IPS-18c (cell line): Measurements from ENCODE around the gene HS3ST4.
"Not testable (repeated sequence)": the region's sequence is repeated elsewhere in the genome, so short reads cannot be mapped to it uniquely, and the experiment has no call there.

Experiments
- H3K4me3 ChIP-seq: 2 replicates; pipeline ENCODE4 v1.7.0; 2013; ENCODE audit warnings: low read depth, mild to moderate bottlenecking, low read length, moderate library complexity; ENCODE audit not compliant: insufficient read depth
- H3K9me3 ChIP-seq: one replicate; pipeline ENCODE4 v1.6.1; 2013; ENCODE audit warnings: mild to moderate bottlenecking, low read length, moderate library complexity; ENCODE audit not compliant: control insufficient read depth, insufficient read depth

Gene HS3ST4

GRCh38 chr16:25721439-25721838 is 29.7 kb downstream of the HS3ST4 start:
- no peak overlapping the region for H3K4me3 ChIP-seq

DNA sequence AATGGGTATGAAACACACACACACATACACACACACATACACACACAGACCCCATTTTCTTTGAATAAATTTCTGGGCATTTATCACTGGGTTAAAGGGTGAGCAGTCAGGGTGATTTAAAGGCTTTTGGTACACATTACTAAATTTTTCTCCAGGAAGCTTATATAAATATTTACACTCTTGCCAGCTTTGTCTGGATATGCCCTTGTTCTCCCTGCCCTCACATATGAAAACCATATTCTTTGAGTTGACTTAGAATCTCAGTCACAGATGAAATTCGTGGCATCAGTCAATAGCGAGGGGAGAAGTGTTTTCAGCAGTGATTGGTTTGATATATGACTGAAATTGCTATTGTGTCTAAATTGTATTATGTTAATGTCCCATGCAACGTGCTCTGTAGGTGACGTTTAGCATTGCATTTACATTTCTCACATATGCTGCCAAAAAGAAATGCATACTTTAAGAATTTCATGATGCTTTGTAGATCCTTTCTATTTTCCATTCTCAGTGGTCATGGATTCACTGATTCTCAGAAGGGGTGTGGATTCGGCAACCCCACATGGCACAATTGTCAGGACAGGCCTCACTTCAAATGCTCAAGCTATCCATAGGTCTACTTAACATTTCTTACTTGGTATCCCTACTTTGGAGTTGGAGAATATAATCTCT is 34.8 kb downstream of the HS3ST4 start:
- Histone ChIP-seq H3K4me3 (no peak overlapping the region), H3K9me3 (no peaks in the 10 kb centered on the region)

More at GRCh38 chr16:25721439-25721838, 29.7 kb downstream of the HS3ST4 start:
- H3K9me3 ChIP-seq: no peaks in the 10 kb centered on the region

- no peak overlapping the region for H3K4me3 ChIP-seq
Measured at GRCh38 chr16:25729188-25729915, 37.6 kb downstream of the HS3ST4 start.

DNA sequence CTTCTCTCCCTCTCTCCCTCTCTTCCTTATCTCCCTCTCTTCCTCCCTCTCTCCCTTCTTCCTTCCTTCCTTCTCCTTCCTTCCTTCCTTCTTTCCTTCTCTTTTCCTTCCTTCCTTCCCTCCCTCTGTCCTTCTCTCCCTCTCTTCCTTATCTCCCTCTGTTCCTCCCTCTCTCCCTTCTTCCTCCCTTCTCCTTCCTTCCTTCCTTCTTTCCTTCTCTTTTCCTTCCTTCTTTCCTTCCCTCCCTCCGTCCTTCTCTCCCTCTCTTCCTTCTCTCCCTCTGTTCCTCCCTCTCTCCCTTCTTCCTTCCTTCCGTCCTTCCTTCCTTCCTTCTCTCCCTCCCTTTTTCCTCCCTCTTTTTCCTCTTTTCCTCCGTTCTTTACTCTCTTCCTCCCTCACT is 38.6 kb downstream of the HS3ST4 start:
- Histone ChIP-seq H3K9me3 (no peaks in the 10 kb centered on the region), H3K4me3 (no peak overlapping the region)

More at GRCh38 chr16:25729188-25729915, 37.6 kb downstream of the HS3ST4 start:
- H3K9me3 ChIP-seq: no peaks in the 10 kb centered on the region

DNA sequence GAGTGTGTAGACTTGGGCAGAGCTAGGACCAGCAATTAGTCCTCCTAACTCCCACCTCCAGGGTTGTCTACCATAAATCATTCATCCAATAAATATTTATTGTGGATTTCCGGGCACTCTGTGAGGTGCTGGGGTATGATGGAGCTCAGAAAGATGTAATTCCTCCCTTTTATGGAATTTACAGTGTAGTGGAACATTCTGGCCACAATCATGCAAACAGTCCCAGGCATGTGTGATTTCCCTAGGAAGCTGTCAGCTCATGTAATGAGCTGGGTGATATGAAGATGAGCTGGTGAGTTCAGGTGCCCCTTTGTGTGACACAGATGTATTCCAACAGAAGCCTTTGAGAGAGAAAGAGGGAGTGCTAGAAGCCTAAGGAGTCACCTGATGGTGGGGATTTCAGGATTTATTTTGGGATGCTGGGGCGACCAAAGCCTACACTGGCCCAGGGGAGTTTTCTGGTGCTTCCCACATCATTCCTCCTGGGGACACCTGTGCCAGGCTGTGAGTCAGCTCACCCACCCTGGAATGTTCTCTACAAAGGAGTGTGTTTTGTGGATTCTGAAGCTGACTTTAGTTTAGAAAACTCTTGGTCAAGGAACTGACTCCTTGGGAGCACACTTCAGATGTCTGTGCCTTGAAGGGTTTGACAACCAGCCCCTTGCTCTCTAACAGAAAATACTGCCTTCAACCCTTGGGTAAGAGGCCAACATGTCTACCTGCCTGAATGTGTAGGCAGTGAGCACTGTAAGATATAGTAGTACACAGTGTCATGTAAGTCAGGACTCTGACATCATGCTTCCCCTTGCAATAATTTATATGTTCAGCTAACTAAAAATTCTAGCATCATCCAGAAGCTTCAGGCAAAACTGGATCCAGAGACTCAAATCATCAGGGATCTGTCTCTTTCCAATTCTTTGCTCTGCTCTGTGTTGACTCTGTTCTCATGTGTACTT is 42.9 kb downstream of the HS3ST4 start:
- H3K9me3 ChIP-seq: no peaks in the 10 kb centered on the region
- H3K4me3 ChIP-seq: no peak overlapping the region

- Histone ChIP-seq H3K4me3 (no peak overlapping the region), H3K9me3 (no peaks in the 10 kb centered on the region)
Measured at GRCh38 chr16:25735645-25736044, 43.9 kb downstream of the HS3ST4 start.

DNA sequence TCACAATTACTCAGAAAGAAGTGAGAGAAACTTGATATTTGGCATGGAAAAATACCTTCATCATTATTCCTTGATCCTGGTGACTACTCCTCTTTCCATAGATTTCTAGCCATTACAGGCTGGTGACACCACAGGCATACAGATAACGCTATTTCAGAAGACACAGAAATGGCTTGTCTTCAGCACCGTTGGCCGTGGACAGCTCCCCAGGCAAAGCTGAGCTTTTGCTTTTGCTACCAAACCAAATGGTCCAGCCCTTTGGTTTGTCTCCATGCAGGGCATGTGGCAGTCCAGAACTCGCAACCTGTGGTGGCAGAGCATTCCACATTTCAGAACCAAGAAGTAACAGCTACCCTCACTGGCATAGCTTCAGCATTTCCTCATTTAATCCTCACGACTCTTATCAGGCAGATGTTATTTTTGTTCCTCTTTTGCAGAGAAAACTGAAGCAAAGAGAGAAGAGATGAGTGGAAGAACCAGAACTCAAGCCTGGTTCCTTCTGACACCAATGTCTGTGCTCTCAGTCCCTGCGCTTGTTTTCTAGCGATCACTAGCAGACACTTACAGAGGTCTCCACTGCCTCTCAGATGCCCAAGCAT is 55.5 kb downstream of the HS3ST4 start:
- Histone ChIP-seq H3K9me3 (no peaks in the 10 kb centered on the region), H3K4me3 (no peak overlapping the region)

- Histone ChIP-seq H3K9me3 (no peaks in the 10 kb centered on the region), H3K4me3 (no peak overlapping the region)
Measured at GRCh38 chr16:25748092-25748654, 56.4 kb downstream of the HS3ST4 start.

DNA sequence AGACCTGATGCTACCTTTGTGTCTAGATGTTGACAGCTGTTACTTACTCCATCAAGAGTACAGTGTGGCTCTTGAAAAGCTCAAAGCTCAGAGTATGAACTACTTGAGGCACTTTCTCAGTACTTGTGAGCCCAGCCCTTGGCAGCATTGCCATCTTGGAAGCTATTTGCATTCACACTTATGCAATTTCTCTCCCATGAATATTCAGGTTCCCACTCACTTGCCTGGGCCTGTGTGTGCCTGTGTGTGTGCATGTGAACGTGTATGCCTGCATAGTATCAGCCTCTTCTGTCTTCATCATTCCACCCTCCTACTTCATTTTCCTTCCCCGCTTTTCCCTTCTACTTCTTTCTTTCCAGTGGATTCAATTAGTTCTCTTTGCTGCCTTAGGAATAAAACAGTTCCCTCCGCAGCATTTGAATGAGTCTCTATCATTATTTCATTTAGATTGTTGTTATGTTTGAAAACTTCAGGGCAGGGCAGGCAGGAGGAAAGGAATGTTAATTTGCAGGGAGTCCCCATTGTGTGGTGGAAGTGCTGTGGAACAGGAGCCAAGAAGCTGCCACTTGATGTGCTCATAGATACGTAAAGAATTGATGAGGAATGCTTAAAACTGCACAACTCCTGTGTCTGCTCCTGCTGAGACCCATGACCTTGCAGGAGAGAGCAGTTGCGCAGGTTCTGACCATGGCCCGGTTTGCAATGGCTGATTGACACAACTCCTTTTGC is 58.9 kb downstream of the HS3ST4 start:
- H3K4me3 ChIP-seq: no peak overlapping the region
- no peaks in the 10 kb centered on the region for H3K9me3 ChIP-seq

GRCh38 chr16:25751230-25751835 is 59.6 kb downstream of the HS3ST4 start:
- Histone ChIP-seq H3K4me3 (no peak overlapping the region), H3K9me3 (no peaks in the 10 kb centered on the region)

GRCh38 chr16:25764466-25764865 is 72.7 kb downstream of the HS3ST4 start:
- Histone ChIP-seq H3K9me3 (peaks cover 2% of the 10 kb centered on the region), H3K4me3 (no peak overlapping the region)

DNA sequence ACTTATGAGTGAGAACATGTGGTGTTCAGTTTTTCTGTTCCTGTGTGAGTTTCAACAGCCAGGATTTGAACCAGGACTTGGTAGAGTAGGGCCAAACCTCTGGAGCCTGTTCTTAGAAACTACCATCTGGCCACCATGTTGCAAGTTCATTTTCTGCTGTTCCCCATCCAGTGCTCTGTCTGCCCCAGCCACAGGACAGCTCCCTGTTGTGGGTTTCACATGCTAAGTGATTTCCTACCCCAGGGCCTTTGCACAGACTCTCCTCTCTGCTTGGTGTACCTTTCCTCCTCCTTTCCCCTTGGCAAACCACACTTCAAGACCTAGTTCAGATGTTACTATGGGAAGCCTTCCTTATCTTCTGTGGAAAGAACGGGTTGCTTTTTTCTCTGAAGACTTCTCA is 79.5 kb downstream of the HS3ST4 start:
- Histone ChIP-seq H3K9me3 (no peaks in the 10 kb centered on the region), H3K4me3 (no peak overlapping the region)

GRCh38 chr16:25771812-25772568 is 80.2 kb downstream of the HS3ST4 start:
- Histone ChIP-seq H3K9me3 (no peaks in the 10 kb centered on the region), H3K4me3 (no peak overlapping the region)

DNA sequence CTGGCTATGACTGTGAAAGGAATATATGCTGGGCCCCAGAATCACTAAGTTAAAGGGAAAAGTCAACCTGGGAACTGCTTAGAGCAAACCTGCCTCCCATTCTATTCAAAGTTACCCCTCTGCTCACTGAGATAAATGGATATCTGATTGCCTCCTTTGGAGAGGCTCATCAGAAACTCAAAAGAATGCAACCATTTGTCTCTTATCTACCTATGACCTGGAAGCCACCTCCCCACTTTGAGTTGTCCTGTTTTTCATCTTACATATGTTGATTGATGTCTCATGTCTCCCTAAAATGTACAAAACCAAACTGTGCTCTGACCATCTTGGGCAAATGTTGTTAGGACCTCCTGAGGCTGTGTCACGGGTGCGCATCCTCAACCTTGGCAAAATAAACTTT is 84.5 kb downstream of the HS3ST4 start:
- H3K9me3 ChIP-seq, H3K4me3 ChIP-seq: not testable (repeated sequence)

DNA sequence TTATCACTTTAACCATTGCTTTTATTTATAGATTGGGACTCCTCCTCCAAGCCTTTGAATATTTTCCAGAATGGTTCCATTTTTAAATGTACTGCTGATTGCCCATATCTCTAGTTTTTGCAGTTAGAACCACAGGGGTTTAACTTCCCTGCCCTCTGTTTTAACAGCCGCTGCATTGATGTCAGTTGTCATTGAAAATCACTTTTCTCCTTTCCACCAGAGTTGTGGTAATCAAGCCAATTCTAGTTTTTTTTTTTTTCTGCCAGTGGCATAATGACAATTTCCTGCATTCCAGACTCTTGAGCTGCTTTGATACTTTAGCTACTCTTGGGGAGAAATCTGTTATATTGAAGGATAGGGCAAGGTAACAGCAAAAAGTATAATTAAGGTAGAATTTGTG is 91.5 kb downstream of the HS3ST4 start:
- Histone ChIP-seq H3K9me3 (no peaks in the 10 kb centered on the region), H3K4me3 (no peak overlapping the region)
